Mucosa of descending colon (tissue), 3 donors: ENCODE results near the gene FAM131A. TPM values are rescaled to one million over a fixed set of nuclear protein-coding genes. Genes with fewer than 3 reads are reported as not detected.

Source experiments
- ATAC-seq: fragments of 200-7000 bp; cut with Tn5 transposase; one replicate; pipeline ENCODE4 v1.9.1; 2020; ENCODE audit warnings: mild to moderate bottlenecking, moderate library complexity
- DNase-seq, 3 donors: peaks; one replicate each; pipeline ENCODE4 v3.0.0-alpha.2; 2020
- H3K36me3 ChIP-seq: fragments of 200-600 bp; one replicate; pipeline ENCODE4 v1.8.0; 2021; ENCODE audit warnings: low read depth, mild to moderate bottlenecking
- H3K4me1 ChIP-seq: fragments of 200-600 bp; one replicate; pipeline ENCODE4 v1.8.0; 2021; ENCODE audit warnings: low read depth, mild to moderate bottlenecking
- H3K4me3 ChIP-seq: fragments of 200-600 bp; one replicate; pipeline ENCODE4 v1.8.0; 2021; ENCODE audit warnings: mild to moderate bottlenecking
- H3K9me3 ChIP-seq: fragments of 200-600 bp; one replicate; pipeline ENCODE4 v1.8.0; 2021; ENCODE audit warnings: mild to moderate bottlenecking
- CTCF ChIP-seq: fragments of 200-600 bp; IDR thresholded peaks from one replicate; pipeline ENCODE4 v1.8.0; 2022; ENCODE audit warnings: antibody characterized with exemption, mild to moderate bottlenecking
- intact Hi-C, 2 donors: fragments of 100-400 bp; cut with DNase I in 1 of 2; cut with micrococcal nuclease in 1 of 2; formaldehyde crosslinking; loops; one replicate each; pipeline versions ENCODE4 v1.11.0 to v1.11.1; 2022; cut with DNase I, micrococcal nuclease
- total RNA-seq, 3 donors: library from RNA; stranded (reverse); fragmentation: NEBNext Ultra II Directional in 2 of 3; extraction: Animal tissue kit (Norgen Biotek cat#: 25700) in 2 of 3; gene quantifications; one replicate each; pipeline versions ENCODE4 v1.2.1 to v1.2.4, GENCODE V29; 2021 to 2023
- donor health status: DM: no; HTN: no; CAD: no; lungs with moderate emphysema.
- donor health status: DM: no; HTN: no; CAD: no.
- donor health status: DM: no; HTN: yes; CAD: no.

The FAM131A gene
- total RNA-seq, 3 donors from 2014 or later, result 14.1 to 29.8 (median 16.4) TPM

GRCh38 chr3:184344579-184345316, 7.3 kb downstream of the FAM131A start:
- peaks cover 11% of the 10 kb centered on the region for H3K4me1 ChIP-seq
- intact Hi-C loops, result no loop called here
- ATAC-seq (no peak), DNase-seq (peak in 1 of 3 donors; percentile 33)
- H3K36me3 ChIP-seq, result no peaks in the 10 kb centered on the region
- no peak overlapping the region for H3K4me3 ChIP-seq
- no peak for TF ChIP-seq CTCF
- H3K9me3 ChIP-seq, result no peaks in the 10 kb centered on the region

- Histone ChIP-seq H3K36me3 (no peaks in the 10 kb centered on the region), H3K4me1 (peaks cover 11% of the 10 kb centered on the region), H3K4me3 (no peak overlapping the region), H3K9me3 (no peaks in the 10 kb centered on the region)
- intact Hi-C loops, result no loop called here
- ATAC-seq (peak; percentile 95), DNase-seq (peak; percentile 83 to 91 (median 89))
- TF ChIP-seq CTCF, result peak; percentile 44
Observed at GRCh38 chr3:184345317-184346144, 8.1 kb downstream of the FAM131A start.

- peaks cover 18% of the 10 kb centered on the region for H3K4me1 ChIP-seq
- DNase-seq, result no peak
- no peak overlapping the region for H3K4me3 ChIP-seq
- H3K36me3 ChIP-seq, result no peaks in the 10 kb centered on the region
- ATAC-seq, result no peak
- intact Hi-C loops, result no loop called here
- TF ChIP-seq CTCF, result no peak
- no peaks in the 10 kb centered on the region for H3K9me3 ChIP-seq
Observed at GRCh38 chr3:184346480-184347190, 9.2 kb downstream of the FAM131A start.

- intact Hi-C loops, result no loop called here
- peak in 1 of 3 donors; percentile 14 for DNase-seq
- Histone ChIP-seq H3K9me3 (no peaks in the 10 kb centered on the region), H3K36me3 (no peaks in the 10 kb centered on the region), H3K4me3 (no peak overlapping the region), H3K4me1 (peaks cover 24% of the 10 kb centered on the region)
- TF ChIP-seq CTCF, result no peak
- no peak for ATAC-seq
Observed at GRCh38 chr3:184347321-184348056, 10.1 kb downstream of the FAM131A start.

- Histone ChIP-seq H3K36me3 (no peaks in the 10 kb centered on the region), H3K4me1 (peaks cover 29% of the 10 kb centered on the region), H3K4me3 (no peak overlapping the region), H3K9me3 (no peaks in the 10 kb centered on the region)
- intact Hi-C loops, result no loop called here
- ATAC-seq (no peak), DNase-seq (peak in 1 of 3 donors; percentile 12)
- TF ChIP-seq CTCF, result no peak
Observed at GRCh38 chr3:184348057-184348382, 10.6 kb downstream of the FAM131A start.
